Activated T-cell treated with anti-CD3 and anti-CD28 coated beads, Interleukin-2, amount 50 U/mL, for 24 hours (primary cell): Measurements from ENCODE around the gene BACE2.
"Not testable (repeated sequence)": the region's sequence is repeated elsewhere in the genome, so short reads cannot be mapped to it uniquely, and the experiment has no call there.

Source experiments
- DNase-seq: peaks from one replicate; pipeline ENCODE4 v3.0.0-alpha.2; 2020
- H3K27ac Mint-ChIP-seq: 2 replicates; pipeline ENCODE4 v1.8.0; 2020; ENCODE audit warnings: mild to moderate bottlenecking, mixed read lengths
- H3K27me3 Mint-ChIP-seq: 2 replicates; pipeline ENCODE4 v1.8.0; 2020; ENCODE audit warnings: mixed read lengths
- H3K36me3 Mint-ChIP-seq: 2 replicates; pipeline ENCODE4 v1.8.0; 2020; ENCODE audit warnings: low read depth, mixed read lengths
- H3K4me1 Mint-ChIP-seq: 2 replicates; pipeline ENCODE4 v1.8.0; 2020; ENCODE audit warnings: low read depth, mixed read lengths
- H3K4me3 Mint-ChIP-seq: 2 replicates; pipeline ENCODE4 v1.8.0; 2020; ENCODE audit warnings: mild to moderate bottlenecking, moderate library complexity, mixed read lengths
- H3K9me3 Mint-ChIP-seq: 2 replicates; pipeline ENCODE4 v1.8.0; 2020; ENCODE audit warnings: mixed read lengths

Gene BACE2

GRCh38 chr21:41295721-41296254 is 127.8 kb downstream of the BACE2 start:
- Mint-ChIP-seq H3K27ac (no peak overlapping the region), H3K4me3 (no peak overlapping the region), H3K27me3 (peaks cover 49% of the 10 kb centered on the region), H3K36me3 (no peaks in the 10 kb centered on the region), H3K4me1 (peaks cover 7% of the 10 kb centered on the region), H3K9me3 (no peaks in the 10 kb centered on the region)
- no peak for DNase-seq

GRCh38 chr21:41302976-41303375 is 135.0 kb downstream of the BACE2 start:
- peaks cover 15% of the 10 kb centered on the region for H3K27me3 Mint-ChIP-seq

GRCh38 chr21:41304068-41304720 is 136.2 kb downstream of the BACE2 start:
- no peak overlapping the region for H3K4me3 Mint-ChIP-seq
- H3K9me3 Mint-ChIP-seq: no peaks in the 10 kb centered on the region
- H3K36me3 Mint-ChIP-seq: no peaks in the 10 kb centered on the region
- H3K27ac Mint-ChIP-seq: no peak overlapping the region
- H3K27me3 Mint-ChIP-seq: peaks cover 8% of the 10 kb centered on the region
- H3K4me1 Mint-ChIP-seq: no peaks in the 10 kb centered on the region
- DNase-seq: no peak

More at GRCh38 chr21:41302976-41303375, 135.0 kb downstream of the BACE2 start:
- Mint-ChIP-seq H3K36me3 (no peaks in the 10 kb centered on the region), H3K9me3 (no peaks in the 10 kb centered on the region), H3K27ac (no peak overlapping the region), H3K4me3 (no peak overlapping the region), H3K4me1 (no peaks in the 10 kb centered on the region)
- no peak for DNase-seq

GRCh38 chr21:41307219-41307618 is 139.3 kb downstream of the BACE2 start:
- H3K9me3 Mint-ChIP-seq: no peaks in the 10 kb centered on the region

GRCh38 chr21:41313285-41314164 is 145.6 kb downstream of the BACE2 start:
- not testable (repeated sequence) for H3K4me1 Mint-ChIP-seq, H3K27ac Mint-ChIP-seq, H3K4me3 Mint-ChIP-seq, DNase-seq, H3K36me3 Mint-ChIP-seq, H3K9me3 Mint-ChIP-seq
- peaks cover 49% of the 10 kb centered on the region for H3K27me3 Mint-ChIP-seq

More at GRCh38 chr21:41307219-41307618, 139.3 kb downstream of the BACE2 start:
- Mint-ChIP-seq H3K36me3 (no peaks in the 10 kb centered on the region), H3K27ac (no peak overlapping the region), H3K27me3 (peaks cover 13% of the 10 kb centered on the region), H3K4me1 (no peaks in the 10 kb centered on the region), H3K4me3 (no peak overlapping the region)
- DNase-seq: no peak

- peaks cover 3% of the 10 kb centered on the region for H3K4me1 Mint-ChIP-seq
- no peak overlapping the region for H3K27ac Mint-ChIP-seq
- no peaks in the 10 kb centered on the region for H3K9me3 Mint-ChIP-seq
- DNase-seq: no peak
- H3K36me3 Mint-ChIP-seq: no peaks in the 10 kb centered on the region
- H3K27me3 Mint-ChIP-seq: peaks cover 55% of the 10 kb centered on the region
- H3K4me3 Mint-ChIP-seq: no peak overlapping the region
Measured at GRCh38 chr21:41315726-41316125, 147.8 kb downstream of the BACE2 start.

GRCh38 chr21:41316200-41317062 is 148.5 kb downstream of the BACE2 start, which contains the start of gene FAM3B:
FAM3B (plus strand) TSS chr21:41316801; CDS start chr21:41316880, 79 bp downstream.
- Mint-ChIP-seq H3K9me3 (no peaks in the 10 kb centered on the region), H3K36me3 (no peaks in the 10 kb centered on the region), H3K4me3 (no peak within 1 kb of the TSS), H3K27me3 (peaks cover 59% of the 10 kb centered on the region), H3K27ac (no peak within 1 kb of the TSS), H3K4me1 (peaks cover 10% of the 10 kb centered on the region)
- no peak for DNase-seq

GRCh38 chr21:41317063-41317392 is 149.1 kb downstream of the BACE2 start:
- no peak for DNase-seq
- Mint-ChIP-seq H3K4me3 (no peak overlapping the region), H3K4me1 (peaks cover 13% of the 10 kb centered on the region), H3K36me3 (no peaks in the 10 kb centered on the region), H3K9me3 (no peaks in the 10 kb centered on the region), H3K27me3 (peaks cover 58% of the 10 kb centered on the region), H3K27ac (no peak overlapping the region)

GRCh38 chr21:41317458-41317857 is 149.5 kb downstream of the BACE2 start:
- H3K36me3 Mint-ChIP-seq: no peaks in the 10 kb centered on the region
- no peak overlapping the region for H3K4me3 Mint-ChIP-seq
- H3K4me1 Mint-ChIP-seq: peaks cover 13% of the 10 kb centered on the region
- no peak overlapping the region for H3K27ac Mint-ChIP-seq
- H3K27me3 Mint-ChIP-seq: peaks cover 59% of the 10 kb centered on the region
- H3K9me3 Mint-ChIP-seq: no peaks in the 10 kb centered on the region
- DNase-seq: no peak

GRCh38 chr21:41318218-41318617 is 150.3 kb downstream of the BACE2 start:
- Mint-ChIP-seq H3K4me3 (no peak overlapping the region), H3K9me3 (no peaks in the 10 kb centered on the region), H3K27ac (no peak overlapping the region), H3K27me3 (peaks cover 56% of the 10 kb centered on the region), H3K36me3 (no peaks in the 10 kb centered on the region), H3K4me1 (peaks cover 13% of the 10 kb centered on the region)
- no peak for DNase-seq

- Mint-ChIP-seq H3K4me1 (peaks cover 13% of the 10 kb centered on the region), H3K27ac (no peak overlapping the region)
Measured at GRCh38 chr21:41319273-41319672, 151.3 kb downstream of the BACE2 start.

GRCh38 chr21:41321211-41321907 is 153.4 kb downstream of the BACE2 start:
- H3K9me3 Mint-ChIP-seq: no peaks in the 10 kb centered on the region
- H3K27ac Mint-ChIP-seq: no peak overlapping the region
- peaks cover 13% of the 10 kb centered on the region for H3K4me1 Mint-ChIP-seq
- H3K36me3 Mint-ChIP-seq: no peaks in the 10 kb centered on the region
- no peak overlapping the region for H3K4me3 Mint-ChIP-seq
- DNase-seq: no peak
- H3K27me3 Mint-ChIP-seq: peaks cover 37% of the 10 kb centered on the region

More at GRCh38 chr21:41319273-41319672, 151.3 kb downstream of the BACE2 start:
- H3K4me3 Mint-ChIP-seq: no peak overlapping the region
- no peaks in the 10 kb centered on the region for H3K36me3 Mint-ChIP-seq
- H3K27me3 Mint-ChIP-seq: peaks cover 56% of the 10 kb centered on the region
- no peak for DNase-seq
- H3K9me3 Mint-ChIP-seq: no peaks in the 10 kb centered on the region

GRCh38 chr21:41321908-41322495 is 154.0 kb downstream of the BACE2 start:
- H3K27me3 Mint-ChIP-seq: peaks cover 33% of the 10 kb centered on the region
- DNase-seq: no peak
- no peaks in the 10 kb centered on the region for H3K36me3 Mint-ChIP-seq
- no peak overlapping the region for H3K27ac Mint-ChIP-seq
- no peak overlapping the region for H3K4me3 Mint-ChIP-seq
- no peaks in the 10 kb centered on the region for H3K9me3 Mint-ChIP-seq
- peaks cover 13% of the 10 kb centered on the region for H3K4me1 Mint-ChIP-seq
